Naive thymus-derived CD8-positive, alpha-beta T cell (primary cell): ENCODE results near the gene RFX5. TPM values are rescaled to one million over a fixed set of nuclear protein-coding genes. Genes with fewer than 3 reads are reported as not detected.
A peak's percentile ranks its signal among the peaks of the same experiment; 100 is the strongest.

ENCODE experiments used
- ATAC-seq, 2 donors: fragments of 150-1000 bp; cut with Tn5 transposase in 1 of 2; sonication (Bioruptor Pico), chemical (Tn5 transposase) in 1 of 2; 1 replicate in 1 of 2; 2 replicates in 1 of 2; pipeline ENCODE4 v1.10.0; 2021; ENCODE audit warnings: mild to moderate bottlenecking in 2 of 2, moderate library complexity in 2 of 2
- POLR2A ChIA-PET: fragments of 350-600 bp; sonication (Branson Sonifier 250); formaldehyde crosslinking; loops from one replicate; lab custom pipeline; 2021; ENCODE audit warnings: antibody characterized with exemption; lab: Charles Lee
- DNase-seq, 10 donors: peaks; one replicate each; pipeline versions ENCODE4 v3.0.0 to v3.0.0-alpha.2; 2020 to 2022
- H3K27ac Mint-ChIP-seq, 10 donors: one replicate each; pipeline ENCODE4 v1.8.0; 2020 to 2022; ENCODE audit warnings: mild to moderate bottlenecking in 10 of 10, mixed read lengths in 10 of 10, moderate library complexity in 4 of 10, inconsistent platforms in 1 of 10
- H3K27me3 Mint-ChIP-seq, 5 donors: one replicate each; pipeline ENCODE4 v1.8.0; 2021 to 2022; ENCODE audit warnings: mixed read lengths in 5 of 5
- H3K36me3 Mint-ChIP-seq, 3 donors: one replicate each; pipeline ENCODE4 v1.8.0; 2020 to 2022; ENCODE audit warnings: mixed read lengths in 3 of 3, mild to moderate bottlenecking in 2 of 3, inconsistent platforms in 1 of 3
- H3K4me1 Mint-ChIP-seq, 4 donors: one replicate each; pipeline ENCODE4 v1.8.0; 2021 to 2022; ENCODE audit warnings: mixed read lengths in 4 of 4
- H3K4me3 Mint-ChIP-seq, 10 donors: one replicate each; pipeline ENCODE4 v1.8.0; 2020 to 2022; ENCODE audit warnings: mild to moderate bottlenecking in 10 of 10, mixed read lengths in 10 of 10, moderate library complexity in 6 of 10, inconsistent platforms in 1 of 10
- H3K9me3 Mint-ChIP-seq, 9 donors: one replicate each; pipeline ENCODE4 v1.8.0; 2020 to 2022; ENCODE audit warnings: mixed read lengths in 9 of 9, mild to moderate bottlenecking in 3 of 9, inconsistent platforms in 1 of 9, moderate library complexity in 1 of 9
- polyA plus RNA-seq, 3 donors: library from polyadenylated mRNA; unstranded; fragments of 300-500 nt; fragmentation: Illumina TruSeq; gene quantifications; one replicate each; pipeline ENCODE4 v1.2.3, GENCODE V29; 2021
- total RNA-seq, 8 experiments: library from RNA in 2 of 8; stranded (reverse) in 2 of 8; gene quantifications; one replicate each; pipeline ENCODE4 v1.2.3 and lab custom pipeline; 2021 to 2026

The RFX5 gene
- total and polyA plus RNA-seq, 5 experiments from 2014 or later: 22.8 to 68.3 (median 38.8) TPM

- POLR2A ChIA-PET: no interaction called here
- H3K36me3 Mint-ChIP-seq: peaks cover 0 to 83% (median 6%) of the 10 kb centered on the region in 3 donors
- H3K9me3 Mint-ChIP-seq: no peaks in the 10 kb centered on the region
- H3K4me3 Mint-ChIP-seq: no peak overlapping the region
- H3K27ac Mint-ChIP-seq: peak overlapping the region in 6 of 10 donors; percentile 23 to 75 (median 65)
- no peak for ATAC-seq
- DNase-seq: no peak
- H3K4me1 Mint-ChIP-seq: peaks cover 26 to 59% (median 50%) of the 10 kb centered on the region in 4 donors
- no peaks in the 10 kb centered on the region for H3K27me3 Mint-ChIP-seq
These were observed 34.6 kb downstream of the RFX5 start for GRCh38 chr1:151312411-151312810.

DNA sequence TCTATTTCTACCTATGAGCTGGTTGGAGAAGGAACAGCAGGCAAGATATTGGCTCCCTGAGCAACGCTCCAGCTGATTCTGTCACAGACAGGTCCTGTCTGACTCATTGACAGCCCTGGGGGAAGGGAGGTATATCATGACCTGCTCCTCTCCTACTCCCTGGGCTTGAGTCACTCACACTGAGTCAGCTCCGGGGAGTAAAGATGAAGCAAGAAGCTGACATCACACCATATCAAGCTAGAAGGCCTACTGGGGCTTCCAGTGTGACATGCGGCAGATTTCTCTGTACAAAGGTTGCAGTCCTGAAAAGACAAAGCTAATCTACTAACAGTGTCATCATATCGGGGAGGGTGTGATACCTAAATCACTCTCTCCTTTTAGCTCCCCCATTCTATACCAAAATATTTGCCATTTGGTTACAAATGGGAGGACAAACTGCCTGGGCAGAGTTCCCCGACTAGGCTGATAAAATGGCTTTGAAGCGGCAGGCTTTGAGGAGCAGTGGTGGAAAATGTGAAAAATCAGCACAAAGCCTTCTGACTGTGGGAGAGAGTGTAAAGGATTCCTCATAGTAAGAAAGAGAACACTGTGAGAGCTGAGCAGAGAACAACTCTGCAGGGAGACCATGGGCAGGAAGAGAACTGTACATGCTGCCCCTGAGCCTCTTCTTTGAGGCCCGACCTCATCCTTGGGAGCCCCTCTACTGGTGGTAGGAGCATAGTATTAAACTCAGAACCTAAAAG lies 35.3 kb downstream of the RFX5 start:
- peak in 1 of 10 donors; percentile 58 for DNase-seq
- Mint-ChIP-seq H3K27me3 (no peaks in the 10 kb centered on the region), H3K4me3 (peak overlapping the region in 2 of 10 donors; percentile 1 to 16), H3K27ac (peak overlapping the region; percentile 3 to 79 (median 67)), H3K36me3 (peaks cover 0 to 87% (median 9%) of the 10 kb centered on the region in 3 donors), H3K9me3 (no peaks in the 10 kb centered on the region), H3K4me1 (peaks cover 26 to 57% (median 49%) of the 10 kb centered on the region in 4 donors)
- POLR2A ChIA-PET: interaction anchor here (1.2 kb wide), 1 partner anchor 16 kb away, joined by 3 read pairs; no protein-coding TSS in a partner anchor
- peak; percentile 42 to 78 for ATAC-seq

- POLR2A ChIA-PET: interaction anchor here (1.2 kb wide), 1 partner anchor 17 kb away, joined by 3 read pairs; no protein-coding TSS in a partner anchor
- DNase-seq (no peak), ATAC-seq (no peak)
- no peaks in the 10 kb centered on the region for H3K9me3 Mint-ChIP-seq
- peaks cover 26 to 53% (median 47%) of the 10 kb centered on the region in 4 donors for H3K4me1 Mint-ChIP-seq
- peak overlapping the region; percentile 16 to 79 (median 48) for H3K27ac Mint-ChIP-seq
- peaks cover 0 to 90% (median 7%) of the 10 kb centered on the region in 3 donors for H3K36me3 Mint-ChIP-seq
- H3K27me3 Mint-ChIP-seq: no peaks in the 10 kb centered on the region
- H3K4me3 Mint-ChIP-seq: no peak overlapping the region
These were observed 36.0 kb downstream of the RFX5 start for GRCh38 chr1:151311011-151311410.

- DNase-seq (no peak), ATAC-seq (no peak)
- H3K4me3 Mint-ChIP-seq: no peak overlapping the region
- H3K27me3 Mint-ChIP-seq: no peaks in the 10 kb centered on the region
- no peaks in the 10 kb centered on the region for H3K9me3 Mint-ChIP-seq
- POLR2A ChIA-PET: no interaction called here
- H3K4me1 Mint-ChIP-seq: peaks cover 21 to 44% (median 40%) of the 10 kb centered on the region in 4 donors
- peaks cover 0 to 90% (median 12%) of the 10 kb centered on the region in 3 donors for H3K36me3 Mint-ChIP-seq
- peak overlapping the region in 5 of 10 donors; percentile 36 to 84 (median 58) for H3K27ac Mint-ChIP-seq
These were observed 37.2 kb downstream of the RFX5 start for GRCh38 chr1:151309811-151310323.

GRCh38 chr1:151294742-151295462 lies 52.1 kb downstream of the RFX5 start:
- POLR2A ChIA-PET: interaction anchor here (0.6 to 2.9 kb wide), 2 partner anchors 13 to 39 kb away, joined by 3 to 10 read pairs; partner anchors contain the start of gene ZNF687
- peaks cover 4 to 19% (median 12%) of the 10 kb centered on the region in 4 donors for H3K4me1 Mint-ChIP-seq
- DNase-seq: no peak
- H3K4me3 Mint-ChIP-seq: no peak overlapping the region
- peak overlapping the region in 6 of 10 donors; percentile 21 to 77 (median 68) for H3K27ac Mint-ChIP-seq
- H3K9me3 Mint-ChIP-seq: no peaks in the 10 kb centered on the region
- no peaks in the 10 kb centered on the region for H3K27me3 Mint-ChIP-seq
- ATAC-seq: no peak
- H3K36me3 Mint-ChIP-seq: peaks cover 0 to 86% (median 15%) of the 10 kb centered on the region in 3 donors

- POLR2A ChIA-PET: interaction anchor here (1.8 to 2.9 kb wide), 2 partner anchors 10 to 11 kb away, joined by 7 to 10 read pairs; partner anchors contain the start of gene ZNF687
- Mint-ChIP-seq H3K27ac (peak overlapping the region; percentile 14 to 93 (median 69)), H3K36me3 (peaks cover 0 to 84% (median 4%) of the 10 kb centered on the region in 3 donors), H3K9me3 (no peaks in the 10 kb centered on the region), H3K4me1 (peaks cover 16 to 37% (median 27%) of the 10 kb centered on the region in 4 donors), H3K27me3 (no peaks in the 10 kb centered on the region), H3K4me3 (peak overlapping the region in 1 of 10 donors; percentile 10)
- DNase-seq (no peak), ATAC-seq (no peak)
These were observed 54.0 kb downstream of the RFX5 start for GRCh38 chr1:151293093-151293492.

DNA sequence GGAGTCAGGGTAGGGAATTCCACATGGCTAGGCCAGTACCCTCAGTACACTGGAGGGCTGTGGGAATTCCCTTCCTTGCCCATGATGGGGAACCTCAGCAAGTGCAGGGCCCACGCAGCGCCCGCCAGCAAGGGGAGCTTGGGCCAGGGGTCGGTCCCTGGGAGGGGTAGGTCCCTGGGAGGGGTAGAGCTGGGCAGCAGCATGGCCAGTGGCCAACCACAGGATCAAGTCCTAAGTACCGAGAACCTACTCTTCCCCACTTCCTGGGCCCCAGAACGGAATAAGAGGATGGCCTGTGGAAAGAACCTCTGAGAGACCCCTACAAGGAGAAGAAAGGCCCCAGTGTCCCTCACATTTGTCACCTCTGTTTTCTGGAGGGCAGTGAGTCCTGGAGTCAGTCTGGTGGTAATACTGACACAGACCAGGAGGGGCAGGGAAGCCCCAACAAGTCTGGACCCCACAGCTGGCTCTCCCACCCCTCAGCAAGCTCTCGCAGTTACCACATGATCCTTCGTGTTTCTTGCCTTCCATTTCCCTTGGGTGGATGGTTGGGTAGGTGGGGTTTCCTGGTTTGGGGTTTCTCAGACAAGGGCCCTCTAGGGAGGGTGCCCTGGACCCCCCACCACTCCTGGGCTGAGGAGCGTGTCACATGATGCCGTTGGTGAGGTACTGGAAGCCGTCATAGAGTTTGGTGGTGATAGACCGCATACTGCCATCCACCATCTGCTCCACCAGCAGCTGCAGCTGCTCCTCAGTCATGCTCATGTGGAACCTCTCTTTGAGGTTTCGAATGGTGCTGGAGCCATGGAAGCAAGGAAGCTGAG lies 54.6 kb downstream of the RFX5 start:
- POLR2A ChIA-PET: interaction anchor here (0.6 to 2.9 kb wide), 4 partner anchors 9 to 379 kb away, joined by 3 to 10 read pairs (median 6); partner anchors contain the start of gene ZNF687
- H3K9me3 Mint-ChIP-seq: no peaks in the 10 kb centered on the region
- DNase-seq: peak in 2 of 10 donors; percentile 29 to 50
- peak; percentile 28 to 65 for ATAC-seq
- peaks cover 0 to 78% (median 3%) of the 10 kb centered on the region in 3 donors for H3K36me3 Mint-ChIP-seq
- H3K4me3 Mint-ChIP-seq: peak overlapping the region in 1 of 10 donors; percentile 19
- peak overlapping the region in 9 of 10 donors; percentile 28 to 93 (median 73) for H3K27ac Mint-ChIP-seq
- peaks cover 16 to 37% (median 27%) of the 10 kb centered on the region in 4 donors for H3K4me1 Mint-ChIP-seq
- no peaks in the 10 kb centered on the region for H3K27me3 Mint-ChIP-seq

- Mint-ChIP-seq H3K4me3 (no peak overlapping the region), H3K36me3 (peaks cover 0 to 76% (median 7%) of the 10 kb centered on the region in 3 donors), H3K27me3 (no peaks in the 10 kb centered on the region), H3K9me3 (no peaks in the 10 kb centered on the region), H3K27ac (peak overlapping the region in 2 of 10 donors; percentile 33 to 52), H3K4me1 (peaks cover 20 to 37% (median 31%) of the 10 kb centered on the region in 4 donors)
- DNase-seq (no peak), ATAC-seq (no peak)
- POLR2A ChIA-PET: no interaction called here
These were observed 56.2 kb downstream of the RFX5 start for GRCh38 chr1:151290709-151291303.

Other genes with a start within 250 kb of the RFX5 start
- 10 to 100 TPM; 10.6 to 13.2 TPM for gene SEMA6C, start 200.6 kb downstream of the RFX5 start, total RNA-seq
- 1 to 10 TPM in 1 of 3 donors, under 1 TPM in 2; 0.57 to 1.1 (median 0.81) TPM for gene SEMA6C, start 200.6 kb downstream of the RFX5 start, polyA plus RNA-seq
- 10 to 100 TPM; 31.5 to 33.1 TPM for gene TNFAIP8L2, start 190.6 kb downstream of the RFX5 start, total RNA-seq
- 10 to 100 TPM in 2 of 3 donors, 1 to 10 TPM in 1; 9.9 to 37.4 (median 11.7) TPM for gene TNFAIP8L2, start 190.6 kb downstream of the RFX5 start, polyA plus RNA-seq
- 1 to 10 TPM; 2.5 to 4.5 TPM for gene LYSMD1, start 181.3 kb downstream of the RFX5 start, total RNA-seq
- gene LYSMD1, start 181.3 kb downstream of the RFX5 start, polyA plus RNA-seq: under 1 TPM in 2 of 3 donors, not detected in 1; 0.23 to 0.30 TPM
- gene SCNM1, start 181.1 kb downstream of the RFX5 start, total RNA-seq: 10 to 100 TPM; 57.8 to 65.2 TPM
- gene SCNM1, start 181.1 kb downstream of the RFX5 start, polyA plus RNA-seq: 10 to 100 TPM; 53.7 to 74.2 (median 63.5) TPM
- gene TMOD4, start 171.3 kb downstream of the RFX5 start, total RNA-seq: 1 to 10 TPM; 2.0 to 4.6 TPM
- under 1 TPM in 2 of 3 donors, not detected in 1; 0.50 to 0.59 TPM for gene TMOD4, start 171.3 kb downstream of the RFX5 start, polyA plus RNA-seq
- gene VPS72, start 157.1 kb downstream of the RFX5 start, total RNA-seq: 10 to 100 TPM; 58.3 to 68.9 TPM
- gene VPS72, start 157.1 kb downstream of the RFX5 start, polyA plus RNA-seq: 10 to 100 TPM; 69.7 to 79.1 (median 70.9) TPM
- gene PIP5K1A, start 148.7 kb downstream of the RFX5 start, total RNA-seq: 10 to 100 TPM; 52.5 to 55.8 TPM
- gene PIP5K1A, start 148.7 kb downstream of the RFX5 start, polyA plus RNA-seq: 10 to 100 TPM in 2 of 3 donors, 1 to 10 TPM in 1; 8.5 to 11.0 (median 10.9) TPM
- 100 to 1,000 TPM; 126 to 130 TPM for gene PSMD4, start 92.5 kb downstream of the RFX5 start, total RNA-seq
- gene PSMD4, start 92.5 kb downstream of the RFX5 start, polyA plus RNA-seq: 100 to 1,000 TPM; 220 to 239 (median 228) TPM
- gene ZNF687, start 65.0 kb downstream of the RFX5 start, total RNA-seq: 10 to 100 TPM; 34.6 to 37.2 TPM
- gene ZNF687, start 65.0 kb downstream of the RFX5 start, polyA plus RNA-seq: 1 to 10 TPM in 1 of 3 donors, under 1 TPM in 2; 0.56 to 1.1 (median 0.96) TPM
- gene PI4KB, start 19.8 kb downstream of the RFX5 start, total RNA-seq: 10 to 100 TPM; 91.8 to 96.6 TPM
- 10 to 100 TPM; 42.4 to 63.3 (median 52.3) TPM for gene PI4KB, start 19.8 kb downstream of the RFX5 start, polyA plus RNA-seq
- gene SELENBP1, start 25.5 kb upstream of the RFX5 start, total RNA-seq: not detected
- not detected for gene SELENBP1, start 25.5 kb upstream of the RFX5 start, polyA plus RNA-seq
- gene PSMB4, start 52.3 kb upstream of the RFX5 start, total RNA-seq: 100 to 1,000 TPM; 224 to 230 TPM
- 10 to 100 TPM; 47.4 to 57.5 (median 57.3) TPM for gene PSMB4, start 52.3 kb upstream of the RFX5 start, polyA plus RNA-seq
- 100 to 1,000 TPM; 101 to 112 TPM for gene POGZ, start 112.2 kb upstream of the RFX5 start, total RNA-seq
- gene POGZ, start 112.2 kb upstream of the RFX5 start, polyA plus RNA-seq: 1 to 10 TPM; 5.9 to 9.5 (median 9.0) TPM
- gene CGN, start 164.1 kb upstream of the RFX5 start, total RNA-seq: 1 to 10 TPM; 2.6 to 2.7 TPM
- gene CGN, start 164.1 kb upstream of the RFX5 start, polyA plus RNA-seq: 1 to 10 TPM in 2 of 3 donors, under 1 TPM in 1; 0.08 to 1.3 (median 1.0) TPM
- 1 to 10 TPM; 2.9 to 3.2 TPM for gene TUFT1, start 193.1 kb upstream of the RFX5 start, total RNA-seq
- 1 to 10 TPM in 2 of 3 donors, under 1 TPM in 1; 0.80 to 1.9 (median 1.7) TPM for gene TUFT1, start 193.1 kb upstream of the RFX5 start, polyA plus RNA-seq